ENCODE results near the gene SMAD3.
"Not testable (repeated sequence)": the region's sequence is repeated elsewhere in the genome, so short reads cannot be mapped to it uniquely, and the experiment has no call there.

DNA sequence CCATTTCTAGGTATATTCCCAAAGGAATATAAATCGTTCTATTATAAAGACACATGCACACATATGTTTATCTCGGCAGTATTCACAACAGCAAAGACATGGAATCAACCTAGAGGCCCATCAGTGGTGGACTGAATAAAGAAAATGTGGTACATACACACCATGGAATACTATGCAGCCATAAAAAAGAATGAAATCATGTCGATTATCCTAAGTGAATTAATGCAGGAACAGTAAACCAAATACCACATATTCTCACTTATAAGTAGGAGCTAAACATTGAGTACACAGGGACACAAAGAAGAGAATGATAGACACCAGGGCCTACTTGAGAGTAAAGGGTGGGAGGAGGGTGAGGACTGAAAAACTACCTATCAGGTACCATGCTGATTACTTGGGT is 37.0 kb upstream of the SMAD3 start:
- TF ChIP-seq, protein P1, sequence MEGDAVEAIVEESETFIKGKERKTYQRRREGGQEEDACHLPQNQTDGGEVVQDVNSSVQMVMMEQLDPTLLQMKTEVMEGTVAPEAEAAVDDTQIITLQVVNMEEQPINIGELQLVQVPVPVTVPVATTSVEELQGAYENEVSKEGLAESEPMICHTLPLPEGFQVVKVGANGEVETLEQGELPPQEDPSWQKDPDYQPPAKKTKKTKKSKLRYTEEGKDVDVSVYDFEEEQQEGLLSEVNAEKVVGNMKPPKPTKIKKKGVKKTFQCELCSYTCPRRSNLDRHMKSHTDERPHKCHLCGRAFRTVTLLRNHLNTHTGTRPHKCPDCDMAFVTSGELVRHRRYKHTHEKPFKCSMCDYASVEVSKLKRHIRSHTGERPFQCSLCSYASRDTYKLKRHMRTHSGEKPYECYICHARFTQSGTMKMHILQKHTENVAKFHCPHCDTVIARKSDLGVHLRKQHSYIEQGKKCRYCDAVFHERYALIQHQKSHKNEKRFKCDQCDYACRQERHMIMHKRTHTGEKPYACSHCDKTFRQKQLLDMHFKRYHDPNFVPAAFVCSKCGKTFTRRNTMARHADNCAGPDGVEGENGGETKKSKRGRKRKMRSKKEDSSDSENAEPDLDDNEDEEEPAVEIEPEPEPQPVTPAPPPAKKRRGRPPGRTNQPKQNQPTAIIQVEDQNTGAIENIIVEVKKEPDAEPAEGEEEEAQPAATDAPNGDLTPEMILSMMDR (IDR thresholded peaks at IDR 0.05), result not testable (repeated sequence)
- not testable (repeated sequence) for TF ChIP-seq POLR2A (IDR thresholded peaks at IDR 0.05)

All from body of pancreas (tissue), 4 donors.